NCI-H748 (cell line): ENCODE results near the gene PIGK.
"Not testable (repeated sequence)": the region's sequence is repeated elsewhere in the genome, so short reads cannot be mapped to it uniquely, and the experiment has no call there.

Source experiments
- DNase-seq: peaks from one replicate; lab custom pipeline; 2025; ENCODE audit not compliant: unreplicated experiment; lab: John Stamatoyannopoulos, UW

Gene PIGK

GRCh38 chr1:77197351-77197750, 21.9 kb downstream of the PIGK start:
- no peak for DNase-seq

GRCh38 chr1:77193951-77194350, 25.3 kb downstream of the PIGK start:
- no peak for DNase-seq

- no peak for DNase-seq
These were observed 30.5 kb downstream of the PIGK start for GRCh38 chr1:77188770-77189169.

- not testable (repeated sequence) for DNase-seq
These were observed 32.3 kb downstream of the PIGK start for GRCh38 chr1:77186907-77187306.

- no peak for DNase-seq
These were observed 37.1 kb downstream of the PIGK start for GRCh38 chr1:77182083-77182482.

GRCh38 chr1:77179632-77180031, 39.6 kb downstream of the PIGK start:
- no peak for DNase-seq

- peak; percentile 4 for DNase-seq
These were observed 43.9 kb downstream of the PIGK start for GRCh38 chr1:77175230-77175844.

GRCh38 chr1:77170687-77171086, 48.5 kb downstream of the PIGK start:
- no peak for DNase-seq

GRCh38 chr1:77168358-77168757, 50.9 kb downstream of the PIGK start:
- DNase-seq = no peak

- DNase-seq = no peak
These were observed 54.7 kb downstream of the PIGK start for GRCh38 chr1:77164434-77164944.

GRCh38 chr1:77159706-77160105, 59.5 kb downstream of the PIGK start:
- DNase-seq = not testable (repeated sequence)

GRCh38 chr1:77156214-77156613, 63.0 kb downstream of the PIGK start:
- DNase-seq = no peak

GRCh38 chr1:77146270-77146669, 73.0 kb downstream of the PIGK start:
- no peak for DNase-seq

- DNase-seq = peak; percentile 34
These were observed 75.6 kb downstream of the PIGK start for GRCh38 chr1:77143529-77144121.

GRCh38 chr1:77139389-77139788, 79.8 kb downstream of the PIGK start:
- DNase-seq = no peak

- DNase-seq = no peak
These were observed 84.9 kb downstream of the PIGK start for GRCh38 chr1:77134359-77134758.

GRCh38 chr1:77133731-77134358, 85.4 kb downstream of the PIGK start:
- DNase-seq = no peak

GRCh38 chr1:77126307-77126706, 92.9 kb downstream of the PIGK start:
- DNase-seq = peak; percentile 85

GRCh38 chr1:77121503-77121902, 97.7 kb downstream of the PIGK start:
- no peak for DNase-seq

GRCh38 chr1:77120950-77121349, 98.3 kb downstream of the PIGK start:
- DNase-seq = no peak

GRCh38 chr1:77118712-77119111, 100.5 kb downstream of the PIGK start:
- DNase-seq = no peak

GRCh38 chr1:77104672-77105071, 114.6 kb downstream of the PIGK start:
- no peak for DNase-seq
